HEK293 (cell line): ENCODE measurements around the gene CXXC1.

ENCODE experiments used
- ATF2 ChIP-seq: fragments of 450-650 bp; formaldehyde crosslinking; IDR thresholded peaks from 2 replicates; pipeline ENCODE4 v1.5.1; 2016; ENCODE audit warnings: missing biosample characterization, missing genetic modification characterization, low read depth
- EGR2 ChIP-seq: fragments of 450-650 bp; formaldehyde crosslinking; IDR thresholded peaks from 2 replicates; pipeline ENCODE4 v1.5.1; 2016; ENCODE audit warnings: low read depth, missing biosample characterization, missing genetic modification characterization
- HOXA7 ChIP-seq: sonication (generic); formaldehyde crosslinking; IDR thresholded peaks from 2 replicates; pipeline ENCODE4 v1.8.1; 2022; ENCODE audit warnings: missing genetic modification reagents, borderline replicate concordance
- KLF7 ChIP-seq: fragments of 450-650 bp; formaldehyde crosslinking; IDR thresholded peaks from 2 replicates; pipeline ENCODE4 v1.5.1; 2016; ENCODE audit warnings: missing biosample characterization, missing genetic modification characterization, borderline replicate concordance
- MZF1 ChIP-seq: fragments of 450-650 bp; formaldehyde crosslinking; IDR thresholded peaks from 2 replicates; pipeline ENCODE4 v1.5.1; 2017; ENCODE audit warnings: missing biosample characterization, missing genetic modification characterization, borderline replicate concordance
- PATZ1 ChIP-seq: fragments of 450-650 bp; formaldehyde crosslinking; IDR thresholded peaks from 2 replicates; pipeline ENCODE4 v1.5.1; 2016; ENCODE audit warnings: missing biosample characterization, missing genetic modification characterization
- PRDM2 ChIP-seq: fragments of 450-650 bp; formaldehyde crosslinking; IDR thresholded peaks from 2 replicates; pipeline ENCODE4 v1.5.1; 2016; ENCODE audit warnings: missing biosample characterization, missing genetic modification characterization, borderline replicate concordance
- RBAK ChIP-seq: fragments of 450-650 bp; formaldehyde crosslinking; IDR thresholded peaks from 2 replicates; pipeline ENCODE4 v1.5.1; 2016; ENCODE audit warnings: missing biosample characterization, missing genetic modification characterization
- SETDB1 ChIP-seq: IDR thresholded peaks from one replicate; pipeline ENCODE4 v1.6.1; 2017; ENCODE audit warnings: mild to moderate bottlenecking, low read length, moderate library complexity, mixed read lengths; ENCODE audit not compliant: insufficient read length
- SP3 ChIP-seq: fragments of 450-650 bp; formaldehyde crosslinking; IDR thresholded peaks from 2 replicates; pipeline ENCODE4 v1.5.1; 2016; ENCODE audit warnings: missing biosample characterization, missing genetic modification characterization
- WT1 ChIP-seq: fragments of 450-650 bp; formaldehyde crosslinking; IDR thresholded peaks from 2 replicates; pipeline ENCODE4 v1.5.1; 2016; ENCODE audit warnings: missing biosample characterization, missing genetic modification characterization
- ZIC2 ChIP-seq: fragments of 450-650 bp; formaldehyde crosslinking; IDR thresholded peaks from 2 replicates; pipeline ENCODE4 v1.5.1; 2016; ENCODE audit warnings: missing biosample characterization, missing genetic modification characterization
- ZNF114 ChIP-seq: fragments of 450-650 bp; formaldehyde crosslinking; IDR thresholded peaks from 2 replicates; pipeline ENCODE4 v1.5.0; 2017; ENCODE audit warnings: missing biosample characterization, missing genetic modification characterization
- ZNF146 ChIP-seq: fragments of 450-650 bp; formaldehyde crosslinking; IDR thresholded peaks from 2 replicates; pipeline ENCODE4 v1.5.1; 2016; ENCODE audit warnings: missing biosample characterization, missing genetic modification characterization
- ZNF248 ChIP-seq: fragments of 450-650 bp; formaldehyde crosslinking; IDR thresholded peaks from 2 replicates; pipeline ENCODE4 v1.5.1; 2017; ENCODE audit warnings: missing biosample characterization, missing genetic modification characterization
- ZNF426 ChIP-seq: fragments of 450-650 bp; formaldehyde crosslinking; IDR thresholded peaks from 2 replicates; pipeline ENCODE4 v1.5.1; 2017; ENCODE audit warnings: missing biosample characterization, missing genetic modification characterization, mild to moderate bottlenecking, inconsistent platforms, moderate library complexity
- ZNF433 ChIP-seq: fragments of 450-650 bp; formaldehyde crosslinking; IDR thresholded peaks from 2 replicates; pipeline ENCODE4 v1.5.1; 2016; ENCODE audit warnings: missing biosample characterization, missing genetic modification characterization, low read depth
- ZNF488 ChIP-seq: fragments of 450-650 bp; formaldehyde crosslinking; IDR thresholded peaks from 2 replicates; pipeline ENCODE4 v1.5.1; 2016; ENCODE audit warnings: missing biosample characterization, missing genetic modification characterization
- ZNF600 ChIP-seq: fragments of 450-650 bp; formaldehyde crosslinking; IDR thresholded peaks from 2 replicates; pipeline ENCODE4 v1.5.1; 2016; ENCODE audit warnings: missing biosample characterization, missing genetic modification characterization
- ZNF621 ChIP-seq: fragments of 450-650 bp; formaldehyde crosslinking; IDR thresholded peaks from 2 replicates; pipeline ENCODE4 v1.5.1; 2017; ENCODE audit warnings: missing biosample characterization, missing genetic modification characterization
- ZNF624 ChIP-seq: fragments of 450-650 bp; formaldehyde crosslinking; IDR thresholded peaks from 2 replicates; pipeline ENCODE4 v1.5.1; 2017; ENCODE audit warnings: missing biosample characterization, missing genetic modification characterization
- ZNF76 ChIP-seq: fragments of 450-650 bp; formaldehyde crosslinking; IDR thresholded peaks from 2 replicates; pipeline ENCODE4; 2016; ENCODE audit warnings: low read depth, missing biosample characterization, missing genetic modification characterization, borderline replicate concordance
- ZNF777 ChIP-seq: fragments of 450-650 bp; formaldehyde crosslinking; IDR thresholded peaks from 2 replicates; pipeline ENCODE4 v1.5.1; 2017; ENCODE audit warnings: missing biosample characterization, missing genetic modification characterization, borderline replicate concordance
- ZSCAN30 ChIP-seq: fragments of 450-650 bp; IDR thresholded peaks from 2 replicates; pipeline ENCODE4 v1.5.1; 2018; ENCODE audit warnings: missing biosample characterization, mild to moderate bottlenecking, missing genetic modification characterization, moderate library complexity
- TF ChIP-seq, protein P1 (sequence below): fragments of 450-650 bp; formaldehyde crosslinking; IDR thresholded peaks from 2 replicates; pipeline ENCODE4; 2016; ENCODE audit warnings: missing biosample characterization, missing genetic modification characterization
- TF ChIP-seq, protein P2 (sequence below): fragments of 450-650 bp; formaldehyde crosslinking; IDR thresholded peaks from 2 replicates; pipeline ENCODE4 v1.5.1; 2017; ENCODE audit warnings: missing biosample characterization, mild to moderate bottlenecking, missing genetic modification characterization, moderate library complexity

The CXXC1 gene

GRCh38 chr18:50287441-50288347, at the start of gene CXXC1 (continued):
- no peak for TF ChIP-seq HOXA7
- TF ChIP-seq SETDB1: no peak
- TF ChIP-seq ZNF76 (tag by site-specific recombination): peak; percentile 94
- no peak for TF ChIP-seq ZNF433
- TF ChIP-seq ZNF146 (tag by site-specific recombination): no peak
- no peak; the same call in 1 of the 2 replicates for TF ChIP-seq KLF7 (tag by site-specific recombination)
- TF ChIP-seq ZNF777 (tag by site-specific recombination): no peak
- TF ChIP-seq, protein P1, sequence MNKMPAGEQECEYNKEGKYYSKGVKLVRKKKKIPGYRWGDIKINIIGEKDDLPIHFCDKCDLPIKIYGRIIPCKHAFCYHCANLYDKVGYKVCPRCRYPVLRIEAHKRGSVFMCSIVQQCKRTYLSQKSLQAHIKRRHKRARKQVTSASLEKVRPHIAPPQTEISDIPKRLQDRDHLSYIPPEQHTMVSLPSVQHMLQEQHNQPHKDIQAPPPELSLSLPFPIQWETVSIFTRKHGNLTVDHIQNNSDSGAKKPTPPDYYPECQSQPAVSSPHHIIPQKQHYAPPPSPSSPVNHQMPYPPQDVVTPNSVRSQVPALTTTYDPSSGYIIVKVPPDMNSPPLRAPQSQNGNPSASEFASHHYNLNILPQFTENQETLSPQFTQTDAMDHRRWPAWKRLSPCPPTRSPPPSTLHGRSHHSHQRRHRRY (tag by site-specific recombination): no peak
- TF ChIP-seq MZF1: no peak
- no peak for TF ChIP-seq WT1 (tag by site-specific recombination)
- peak; percentile 99 for TF ChIP-seq SP3 (tag by site-specific recombination)
- peak; percentile 90 for TF ChIP-seq ZIC2 (tag by site-specific recombination)
- no peak for TF ChIP-seq PRDM2 (tag by site-specific recombination)
- TF ChIP-seq ZNF114 (tag by site-specific recombination): no peak
- TF ChIP-seq ZNF621: no peak
- no peak for TF ChIP-seq ZNF426 (tag by site-specific recombination)
- TF ChIP-seq ZNF488: no peak
- TF ChIP-seq ZNF600: peak; percentile 73
- no peak; the same call in 1 of the 2 replicates for TF ChIP-seq RBAK (tag by site-specific recombination)
- TF ChIP-seq ATF2: peak; percentile 78
- TF ChIP-seq ZSCAN30: no peak
- no peak for TF ChIP-seq ZNF624
- TF ChIP-seq, protein P2, sequence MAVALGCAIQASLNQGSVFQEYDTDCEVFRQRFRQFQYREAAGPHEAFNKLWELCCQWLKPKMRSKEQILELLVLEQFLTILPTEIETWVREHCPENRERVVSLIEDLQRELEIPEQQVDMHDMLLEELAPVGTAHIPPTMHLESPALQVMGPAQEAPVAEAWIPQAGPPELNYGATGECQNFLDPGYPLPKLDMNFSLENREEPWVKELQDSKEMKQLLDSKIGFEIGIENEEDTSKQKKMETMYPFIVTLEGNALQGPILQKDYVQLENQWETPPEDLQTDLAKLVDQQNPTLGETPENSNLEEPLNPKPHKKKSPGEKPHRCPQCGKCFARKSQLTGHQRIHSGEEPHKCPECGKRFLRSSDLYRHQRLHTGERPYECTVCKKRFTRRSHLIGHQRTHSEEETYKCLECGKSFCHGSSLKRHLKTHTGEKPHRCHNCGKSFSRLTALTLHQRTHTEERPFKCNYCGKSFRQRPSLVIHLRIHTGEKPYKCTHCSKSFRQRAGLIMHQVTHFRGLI (tag by site-specific recombination): no peak
- TF ChIP-seq PATZ1 (tag by site-specific recombination): peak; percentile 80
- no peak for TF ChIP-seq ZNF248 (tag by site-specific recombination)
- TF ChIP-seq EGR2 (tag by site-specific recombination): 0 out of 2 replicates have a peak, but pooled peaks have one; percentile 43
